Measurements from ENCODE around the gene SLC1A2.

DNA sequence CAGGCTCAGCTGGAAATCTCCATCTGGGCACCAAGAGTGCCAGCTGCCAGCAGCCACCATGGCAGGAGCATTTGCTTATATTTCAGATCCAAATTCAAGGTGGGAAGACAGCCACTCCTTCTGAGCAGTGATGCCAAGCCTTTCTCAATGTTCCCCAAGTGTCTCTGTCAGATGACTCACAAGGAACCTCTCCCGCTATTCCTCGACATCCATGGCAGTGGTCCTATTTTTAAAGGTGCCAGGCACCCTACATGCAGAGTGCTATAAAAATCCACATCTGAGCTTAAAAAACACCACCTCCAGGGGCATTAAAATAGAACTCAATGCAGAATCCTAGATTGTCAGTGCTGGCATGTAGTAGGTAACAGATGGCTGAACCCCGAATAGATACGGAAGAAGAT is 112.1 kb downstream of the SLC1A2 start:
- TF ChIP-seq, protein P1, sequence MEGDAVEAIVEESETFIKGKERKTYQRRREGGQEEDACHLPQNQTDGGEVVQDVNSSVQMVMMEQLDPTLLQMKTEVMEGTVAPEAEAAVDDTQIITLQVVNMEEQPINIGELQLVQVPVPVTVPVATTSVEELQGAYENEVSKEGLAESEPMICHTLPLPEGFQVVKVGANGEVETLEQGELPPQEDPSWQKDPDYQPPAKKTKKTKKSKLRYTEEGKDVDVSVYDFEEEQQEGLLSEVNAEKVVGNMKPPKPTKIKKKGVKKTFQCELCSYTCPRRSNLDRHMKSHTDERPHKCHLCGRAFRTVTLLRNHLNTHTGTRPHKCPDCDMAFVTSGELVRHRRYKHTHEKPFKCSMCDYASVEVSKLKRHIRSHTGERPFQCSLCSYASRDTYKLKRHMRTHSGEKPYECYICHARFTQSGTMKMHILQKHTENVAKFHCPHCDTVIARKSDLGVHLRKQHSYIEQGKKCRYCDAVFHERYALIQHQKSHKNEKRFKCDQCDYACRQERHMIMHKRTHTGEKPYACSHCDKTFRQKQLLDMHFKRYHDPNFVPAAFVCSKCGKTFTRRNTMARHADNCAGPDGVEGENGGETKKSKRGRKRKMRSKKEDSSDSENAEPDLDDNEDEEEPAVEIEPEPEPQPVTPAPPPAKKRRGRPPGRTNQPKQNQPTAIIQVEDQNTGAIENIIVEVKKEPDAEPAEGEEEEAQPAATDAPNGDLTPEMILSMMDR (IDR thresholded peaks at IDR 0.05; ENCODE audit: insufficient read depth, low read length, poor library complexity, severe bottlenecking), result no peak
- no peak for TF ChIP-seq EZH2phosphoT487 (conservative IDR thresholded peaks at IDR 0.05; ENCODE audit: low read length)
